GM08714 (cell line): ENCODE measurements around the gene PNMT.
"Not testable (repeated sequence)": the region's sequence is repeated elsewhere in the genome, so short reads cannot be mapped to it uniquely, and the experiment has no call there.

ENCODE experiments used
- H3K4me3 ChIP-seq: fragments of 200-500 bp; sonication (Bioruptor generic); 2 replicates; pipeline ENCODE4 v1.5.1; 2014; ENCODE audit warnings: mild to moderate bottlenecking, low read length, inconsistent platforms
- ZNF274 ChIP-seq: IDR thresholded peaks from 2 replicates; pipeline ENCODE4 v1.6.1; 2012; ENCODE audit warnings: mild to moderate bottlenecking, low read depth, low read length

Gene PNMT

GRCh38 chr17:39706383-39706782 lies 38.1 kb downstream of the PNMT start:
- no peak overlapping the region for H3K4me3 ChIP-seq
- TF ChIP-seq ZNF274: no peak

GRCh38 chr17:39706921-39707337 lies 38.7 kb downstream of the PNMT start:
- TF ChIP-seq ZNF274: no peak
- no peak overlapping the region for H3K4me3 ChIP-seq

- no peak for TF ChIP-seq ZNF274
- H3K4me3 ChIP-seq: no peak overlapping the region
Observed at GRCh38 chr17:39709319-39709997, 41.2 kb downstream of the PNMT start.

GRCh38 chr17:39709998-39710964 lies 42.0 kb downstream of the PNMT start:
- TF ChIP-seq ZNF274: no peak
- H3K4me3 ChIP-seq: no peak overlapping the region

GRCh38 chr17:39711071-39711470 lies 42.8 kb downstream of the PNMT start:
- not testable (repeated sequence) for H3K4me3 ChIP-seq

- no peak for TF ChIP-seq ZNF274
- no peak overlapping the region for H3K4me3 ChIP-seq
Observed at GRCh38 chr17:39711851-39712250, 43.6 kb downstream of the PNMT start.

- H3K4me3 ChIP-seq: no peak overlapping the region
Observed at GRCh38 chr17:39714234-39714633, 46.0 kb downstream of the PNMT start.

GRCh38 chr17:39715375-39716072 lies 47.3 kb downstream of the PNMT start:
- TF ChIP-seq ZNF274: no peak
- no peak overlapping the region for H3K4me3 ChIP-seq

More at GRCh38 chr17:39714234-39714633, 46.0 kb downstream of the PNMT start:
- no peak for TF ChIP-seq ZNF274

GRCh38 chr17:39716073-39716818 lies 48.0 kb downstream of the PNMT start:
- H3K4me3 ChIP-seq: no peak overlapping the region
- no peak for TF ChIP-seq ZNF274

GRCh38 chr17:39716879-39717536 lies 48.8 kb downstream of the PNMT start:
- no peak for TF ChIP-seq ZNF274
- no peak overlapping the region for H3K4me3 ChIP-seq

GRCh38 chr17:39717660-39718059 lies 49.4 kb downstream of the PNMT start:
- TF ChIP-seq ZNF274: no peak

GRCh38 chr17:39719563-39720355 lies 51.5 kb downstream of the PNMT start:
- no peak for TF ChIP-seq ZNF274
- no peak overlapping the region for H3K4me3 ChIP-seq

More at GRCh38 chr17:39717660-39718059, 49.4 kb downstream of the PNMT start:
- H3K4me3 ChIP-seq: no peak overlapping the region
